Osteocyte (in vitro differentiated cells): ENCODE results near the gene PRSS8. TPM values are rescaled to one million over a fixed set of nuclear protein-coding genes. Genes with fewer than 3 reads are reported as not detected.
"Not testable (repeated sequence)": the region's sequence is repeated elsewhere in the genome, so short reads cannot be mapped to it uniquely, and the experiment has no call there.

ENCODE experiments used
- DNase-seq: peaks from one replicate; pipeline ENCODE4 v3.0.0; 2021; ENCODE audit warnings: mixed read lengths; ENCODE audit not compliant: unreplicated experiment; ENCODE audit errors: extremely low spot score
- H3K27ac Mint-ChIP-seq: one replicate; pipeline ENCODE4 v1.8.0; 2021; ENCODE audit warnings: mild to moderate bottlenecking, mixed read lengths; ENCODE audit not compliant: unreplicated experiment
- H3K27me3 Mint-ChIP-seq: one replicate; pipeline ENCODE4 v1.8.0; 2021; ENCODE audit warnings: mixed read lengths; ENCODE audit not compliant: unreplicated experiment
- H3K36me3 Mint-ChIP-seq: one replicate; pipeline ENCODE4 v1.8.0; 2021; ENCODE audit warnings: mixed read lengths; ENCODE audit not compliant: unreplicated experiment
- H3K4me1 Mint-ChIP-seq: one replicate; pipeline ENCODE4 v1.8.0; 2021; ENCODE audit warnings: mixed read lengths; ENCODE audit not compliant: unreplicated experiment
- H3K4me3 Mint-ChIP-seq: one replicate; pipeline ENCODE4 v1.8.0; 2021; ENCODE audit warnings: mild to moderate bottlenecking, moderate library complexity, mixed read lengths; ENCODE audit not compliant: unreplicated experiment
- H3K9me3 Mint-ChIP-seq: one replicate; pipeline ENCODE4 v1.8.0; 2021; ENCODE audit warnings: mixed read lengths; ENCODE audit not compliant: unreplicated experiment
- total RNA-seq: library from RNA; stranded (reverse); gene quantifications from 2 replicates; pipeline ENCODE4 v1.2.1, GENCODE V29; 2021
- TF ChIP-seq, protein P1 (sequence below): fragments of 200-600 bp; sonication (generic); IDR thresholded peaks from 2 replicates; pipeline ENCODE4 v1.5.0; 2021; ENCODE audit warnings: antibody characterized with exemption, mild to moderate bottlenecking, moderate library complexity

Gene PRSS8
- total RNA-seq, 1 donor from 2014 or later: not detected

DNA sequence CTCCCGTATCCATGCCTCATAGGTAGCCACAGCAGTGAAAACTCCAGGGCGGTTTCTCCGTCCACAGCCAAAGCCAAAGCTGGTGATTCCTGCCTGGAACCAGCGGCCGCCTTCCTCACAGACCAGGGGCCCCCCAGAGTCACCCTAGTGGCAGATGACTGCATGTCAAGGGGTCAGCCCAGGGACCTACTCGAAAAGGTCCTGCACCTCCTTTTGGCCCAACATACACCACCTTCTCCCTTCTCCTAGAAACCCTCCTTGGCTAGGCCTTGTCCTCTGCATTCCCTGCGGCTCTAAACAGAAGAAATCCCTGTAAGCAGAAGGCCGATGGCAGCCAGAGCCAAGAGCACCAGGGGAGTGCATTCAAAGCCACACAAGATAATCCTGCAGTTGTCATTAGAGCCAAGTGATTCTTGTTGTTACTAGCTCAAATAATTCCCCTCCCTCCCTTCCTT is 8.2 kb upstream of the PRSS8 start:
- TF ChIP-seq, protein P1, sequence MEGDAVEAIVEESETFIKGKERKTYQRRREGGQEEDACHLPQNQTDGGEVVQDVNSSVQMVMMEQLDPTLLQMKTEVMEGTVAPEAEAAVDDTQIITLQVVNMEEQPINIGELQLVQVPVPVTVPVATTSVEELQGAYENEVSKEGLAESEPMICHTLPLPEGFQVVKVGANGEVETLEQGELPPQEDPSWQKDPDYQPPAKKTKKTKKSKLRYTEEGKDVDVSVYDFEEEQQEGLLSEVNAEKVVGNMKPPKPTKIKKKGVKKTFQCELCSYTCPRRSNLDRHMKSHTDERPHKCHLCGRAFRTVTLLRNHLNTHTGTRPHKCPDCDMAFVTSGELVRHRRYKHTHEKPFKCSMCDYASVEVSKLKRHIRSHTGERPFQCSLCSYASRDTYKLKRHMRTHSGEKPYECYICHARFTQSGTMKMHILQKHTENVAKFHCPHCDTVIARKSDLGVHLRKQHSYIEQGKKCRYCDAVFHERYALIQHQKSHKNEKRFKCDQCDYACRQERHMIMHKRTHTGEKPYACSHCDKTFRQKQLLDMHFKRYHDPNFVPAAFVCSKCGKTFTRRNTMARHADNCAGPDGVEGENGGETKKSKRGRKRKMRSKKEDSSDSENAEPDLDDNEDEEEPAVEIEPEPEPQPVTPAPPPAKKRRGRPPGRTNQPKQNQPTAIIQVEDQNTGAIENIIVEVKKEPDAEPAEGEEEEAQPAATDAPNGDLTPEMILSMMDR: no peak
- H3K9me3 Mint-ChIP-seq: no peaks in the 10 kb centered on the region
- H3K4me1 Mint-ChIP-seq: peaks cover 13% of the 10 kb centered on the region
- no peak for DNase-seq
- H3K27me3 Mint-ChIP-seq: peaks cover 18% of the 10 kb centered on the region
- no peak overlapping the region for H3K27ac Mint-ChIP-seq
- no peaks in the 10 kb centered on the region for H3K36me3 Mint-ChIP-seq
- peak overlapping the region; percentile 60 for H3K4me3 Mint-ChIP-seq

DNA sequence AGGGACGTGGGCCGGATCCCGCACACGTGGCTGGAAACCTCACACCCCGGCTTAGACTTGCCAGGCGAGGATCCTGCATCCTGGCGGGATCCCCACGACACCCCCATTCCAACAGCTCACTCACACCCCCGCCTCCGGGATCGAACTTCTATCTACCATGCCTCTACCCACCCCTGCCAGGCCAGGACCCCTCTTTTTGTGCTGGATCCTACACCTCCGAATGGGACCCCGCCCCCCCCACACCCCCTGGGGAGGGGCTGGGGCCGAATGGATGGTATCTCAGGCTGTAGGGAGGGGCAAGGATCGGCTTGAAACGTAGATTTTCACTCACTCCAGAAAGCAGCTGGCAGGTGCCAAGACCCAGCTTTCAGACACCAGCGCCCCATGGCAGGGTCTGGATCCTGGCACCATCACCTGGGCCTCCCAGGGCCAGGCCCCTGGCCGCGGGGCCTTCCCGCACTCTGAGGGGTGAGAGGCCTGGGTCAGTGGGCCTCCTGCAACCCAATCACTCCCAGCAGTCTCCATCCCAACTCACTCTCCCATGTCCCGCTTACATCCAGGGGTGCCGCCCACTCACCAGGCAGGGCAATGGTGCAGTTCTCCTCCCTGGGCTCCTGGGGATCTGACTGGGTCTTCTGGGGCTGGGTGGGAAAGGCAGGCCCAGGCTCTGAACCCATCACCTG is 7.6 kb upstream of the PRSS8 start:
- no peak for DNase-seq
- Mint-ChIP-seq H3K36me3 (no peaks in the 10 kb centered on the region), H3K4me1 (peaks cover 16% of the 10 kb centered on the region), H3K27ac (no peak overlapping the region), H3K4me3 (peak overlapping the region; percentile 60), H3K27me3 (peaks cover 18% of the 10 kb centered on the region), H3K9me3 (no peaks in the 10 kb centered on the region)
- TF ChIP-seq, protein P1: no peak

DNA sequence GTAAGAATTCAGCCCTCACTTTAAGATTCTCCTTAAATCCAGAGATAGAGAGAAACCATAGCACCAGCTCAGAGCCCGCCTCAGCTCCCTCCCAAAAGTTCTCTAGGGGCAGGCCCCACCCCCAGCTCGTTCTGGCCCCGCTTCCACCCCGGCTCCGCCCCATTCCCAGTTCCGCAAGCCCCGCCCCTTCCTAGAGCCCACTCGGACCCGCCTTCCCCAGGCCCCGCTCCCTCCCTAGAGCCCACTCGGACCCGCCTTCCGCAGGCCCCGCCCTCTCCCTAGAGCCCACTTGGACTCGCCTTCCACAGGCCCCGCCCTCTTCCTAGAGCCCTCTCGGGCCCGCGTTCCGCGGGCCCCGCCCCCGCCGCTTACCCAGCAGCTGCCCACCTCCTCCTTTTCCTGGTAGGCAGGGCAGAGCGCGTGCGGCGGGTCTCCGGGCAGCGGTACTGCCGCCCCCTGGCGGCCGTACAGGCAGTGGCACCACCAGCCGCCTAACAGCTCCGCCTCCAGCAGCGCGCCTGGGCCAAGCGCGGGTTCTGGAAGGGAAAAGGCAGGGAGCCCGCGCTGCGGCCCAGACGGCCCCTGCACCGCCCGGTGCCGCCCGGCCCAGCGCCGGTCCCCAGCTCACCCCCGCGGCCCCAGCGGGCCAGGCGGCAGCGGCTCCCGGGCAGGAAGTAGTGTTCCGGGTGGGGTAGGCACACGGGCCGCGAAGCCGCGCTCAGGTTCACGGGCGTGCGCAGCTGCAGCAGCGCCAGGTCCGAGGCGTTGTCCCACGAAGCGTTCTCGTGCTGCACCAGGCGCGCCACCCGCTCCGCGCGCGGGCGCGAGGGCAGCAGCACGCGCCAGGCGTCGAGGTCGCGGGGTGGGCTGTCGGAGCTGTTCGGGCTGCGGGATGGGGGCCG is 6.8 kb upstream of the PRSS8 start:
- TF ChIP-seq, protein P1: peak; percentile 97
- H3K36me3 Mint-ChIP-seq: no peaks in the 10 kb centered on the region
- H3K27me3 Mint-ChIP-seq: peaks cover 12% of the 10 kb centered on the region
- peak; percentile 100 for DNase-seq
- no peaks in the 10 kb centered on the region for H3K9me3 Mint-ChIP-seq
- peak overlapping the region; percentile 72 for H3K4me3 Mint-ChIP-seq
- peak overlapping the region; percentile 94 for H3K27ac Mint-ChIP-seq
- H3K4me1 Mint-ChIP-seq: peaks cover 14% of the 10 kb centered on the region

DNA sequence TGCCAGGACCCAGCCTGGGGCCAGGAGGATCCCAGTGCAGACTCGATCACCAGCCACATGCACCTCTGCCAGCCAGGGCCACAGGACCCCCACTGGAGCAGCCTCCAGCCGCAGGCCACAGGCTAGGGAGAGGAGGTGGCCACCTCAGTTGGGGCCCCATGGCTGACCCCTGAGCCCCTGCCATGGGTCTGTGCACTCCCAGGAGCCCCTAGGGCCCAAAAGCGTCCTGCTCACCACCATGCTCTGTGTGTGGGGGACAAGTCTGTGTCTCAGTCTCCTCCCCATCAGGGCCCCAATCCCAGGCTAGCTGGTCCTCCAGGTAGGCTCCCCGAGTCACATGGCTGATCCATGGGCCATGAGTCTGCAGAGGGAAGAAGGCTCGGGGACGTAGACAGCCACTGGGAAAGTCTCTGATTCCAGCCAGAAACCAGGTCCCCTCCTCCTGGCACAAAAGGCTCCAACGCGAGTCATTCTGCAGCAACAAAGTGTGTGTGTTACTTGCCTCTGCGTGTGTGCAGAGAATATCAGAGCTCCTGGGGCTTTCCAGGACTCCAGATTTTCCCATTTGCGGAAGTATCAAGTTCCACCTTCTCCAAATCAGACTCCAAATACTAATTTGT is 6.1 kb upstream of the PRSS8 start:
- no peaks in the 10 kb centered on the region for H3K36me3 Mint-ChIP-seq
- H3K4me3 Mint-ChIP-seq: peak overlapping the region; percentile 72
- peaks cover 5% of the 10 kb centered on the region for H3K27me3 Mint-ChIP-seq
- no peak for DNase-seq
- TF ChIP-seq, protein P1: no peak
- peaks cover 14% of the 10 kb centered on the region for H3K4me1 Mint-ChIP-seq
- no peaks in the 10 kb centered on the region for H3K9me3 Mint-ChIP-seq
- peak overlapping the region; percentile 94 for H3K27ac Mint-ChIP-seq

DNA sequence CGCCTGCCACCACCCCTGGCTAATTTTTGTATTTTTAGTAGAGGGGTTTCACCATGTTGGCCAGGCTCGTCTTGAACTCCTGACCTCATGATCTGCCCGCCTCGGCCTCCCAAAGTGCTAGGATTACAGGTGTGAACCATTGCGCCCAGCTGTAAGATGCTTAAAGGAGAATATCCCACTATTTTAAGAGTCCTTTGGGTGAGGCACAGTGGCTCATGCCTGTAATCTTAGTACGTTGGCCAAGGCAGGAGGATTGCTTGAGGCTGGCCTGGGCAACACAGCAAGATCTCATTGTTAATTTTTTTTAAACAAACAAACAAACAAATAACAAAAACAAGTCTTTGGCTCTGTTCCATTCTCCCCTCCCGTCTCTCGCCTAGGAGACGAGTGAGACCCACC is 5.5 kb upstream of the PRSS8 start:
- H3K27me3 Mint-ChIP-seq, H3K9me3 Mint-ChIP-seq, H3K4me3 Mint-ChIP-seq, H3K36me3 Mint-ChIP-seq, DNase-seq, H3K27ac Mint-ChIP-seq: not testable (repeated sequence)
- peaks cover 14% of the 10 kb centered on the region for H3K4me1 Mint-ChIP-seq
